GM18519 (cell line): Measurements from ENCODE around the gene NPTX2.

Experiments
- ATAC-seq: cut with Tn5 transposase; IDR thresholded peaks from one replicate; pipeline ENCODE4 v1.9.1; 2021; ENCODE audit warnings: mild to moderate bottlenecking, moderate library complexity; ENCODE audit not compliant: unreplicated experiment, low FRiP score

NPTX2 gene

DNA sequence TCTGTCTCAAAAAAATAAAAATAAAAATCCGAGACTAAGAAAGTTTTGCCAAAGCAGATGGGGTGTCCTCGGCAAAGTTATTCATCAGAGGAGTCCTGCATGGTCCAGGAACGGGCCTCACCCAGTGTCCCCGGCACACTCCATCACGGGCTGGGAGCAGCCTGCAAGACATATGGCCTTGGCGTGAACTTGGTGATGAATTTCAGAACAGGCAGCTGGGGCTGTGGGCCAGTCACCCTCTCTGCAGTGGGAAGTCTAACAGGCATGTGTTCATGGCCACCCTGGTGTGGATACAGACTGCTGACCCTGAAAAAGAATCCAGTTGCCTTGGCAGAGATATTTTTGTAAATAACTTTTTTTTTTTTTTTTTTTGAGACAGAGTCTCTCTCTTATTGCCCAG is 34.7 kb downstream of the NPTX2 start:
- no peak for ATAC-seq

DNA sequence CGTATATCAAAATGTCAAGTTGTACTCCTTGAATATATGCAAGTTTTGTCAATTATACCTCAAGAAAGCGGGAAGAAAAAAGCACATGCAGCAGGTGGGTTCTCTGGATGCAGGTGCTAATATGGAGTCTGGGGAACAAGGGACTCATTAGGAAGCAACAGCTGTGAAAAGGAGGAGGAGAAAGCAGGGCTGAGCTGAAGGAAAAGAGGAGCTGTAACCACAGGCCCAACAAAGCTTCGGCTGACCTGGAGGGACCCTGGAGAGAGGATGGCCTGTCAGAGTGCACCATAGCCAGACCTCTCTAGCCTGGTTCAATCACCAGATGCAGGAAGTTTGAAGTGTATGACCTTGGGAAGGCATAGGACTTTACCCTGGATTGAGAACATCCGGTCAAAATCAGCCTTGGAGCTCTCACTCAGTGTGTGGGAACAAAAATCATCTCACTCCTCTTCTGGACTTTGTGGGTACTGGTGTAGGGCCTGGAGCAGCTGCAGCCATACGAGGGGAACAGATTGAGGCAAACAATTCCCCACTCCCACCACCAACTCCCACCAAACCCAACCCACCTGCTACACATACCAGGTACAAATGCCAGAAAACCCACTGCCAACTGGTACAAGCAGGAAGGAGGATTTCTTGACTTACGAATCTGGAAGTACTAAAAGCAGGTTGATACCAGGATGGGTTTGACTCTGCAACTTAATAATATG is 36.7 kb downstream of the NPTX2 start:
- no peak for ATAC-seq

DNA sequence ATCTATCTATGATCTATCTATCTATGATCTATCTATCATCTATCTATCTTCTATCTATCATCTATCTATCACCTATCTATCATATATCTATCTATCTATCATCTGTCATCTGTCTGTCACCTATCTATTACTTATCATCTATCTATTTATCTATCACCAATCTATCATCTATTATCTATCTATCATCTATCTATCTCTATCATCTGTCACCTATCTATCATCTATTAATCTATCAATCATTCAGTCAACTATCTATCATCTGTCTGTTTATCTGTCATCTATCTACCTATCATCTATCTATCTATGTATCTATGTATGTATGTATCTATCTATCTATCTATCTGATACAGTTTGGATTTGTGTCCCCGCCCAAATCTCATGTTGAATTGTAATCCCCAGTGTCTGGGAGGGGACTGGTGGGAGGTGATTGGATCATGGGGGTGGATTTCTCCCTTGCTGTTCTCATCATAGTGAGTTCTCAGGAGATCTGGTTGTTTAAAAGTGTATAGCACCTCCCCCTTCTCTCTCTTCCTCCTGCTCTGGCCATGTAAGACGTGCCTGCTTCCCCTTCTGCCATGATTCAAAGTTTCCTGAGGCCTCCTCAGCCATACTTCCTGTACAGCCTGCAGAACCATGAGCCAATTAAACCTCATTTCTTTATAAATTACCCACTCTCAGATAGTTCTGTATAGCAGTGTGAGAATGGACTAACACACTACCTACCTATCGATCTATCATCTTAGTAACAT is 37.6 kb downstream of the NPTX2 start:
- ATAC-seq = no peak

DNA sequence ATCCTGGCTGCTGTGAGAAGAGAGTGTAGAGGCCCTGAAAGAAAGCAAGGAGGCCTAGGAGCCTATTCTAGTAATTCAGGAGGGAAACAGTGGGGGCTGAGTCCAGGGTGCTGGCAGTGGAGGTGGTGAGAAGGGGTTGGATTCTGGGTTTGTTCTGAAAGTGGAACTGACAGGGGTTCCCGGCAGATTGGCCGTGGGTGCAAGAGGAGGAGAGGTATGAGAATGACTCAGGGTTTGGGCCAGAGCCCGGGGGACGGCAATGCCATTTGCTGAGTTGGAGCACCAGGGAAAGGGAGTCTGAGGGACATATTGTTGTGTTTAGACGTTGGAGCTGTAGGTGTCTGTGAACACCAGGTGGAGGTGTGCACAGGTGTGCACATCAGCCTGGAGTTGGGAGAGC is 38.5 kb downstream of the NPTX2 start:
- ATAC-seq = no peak

DNA sequence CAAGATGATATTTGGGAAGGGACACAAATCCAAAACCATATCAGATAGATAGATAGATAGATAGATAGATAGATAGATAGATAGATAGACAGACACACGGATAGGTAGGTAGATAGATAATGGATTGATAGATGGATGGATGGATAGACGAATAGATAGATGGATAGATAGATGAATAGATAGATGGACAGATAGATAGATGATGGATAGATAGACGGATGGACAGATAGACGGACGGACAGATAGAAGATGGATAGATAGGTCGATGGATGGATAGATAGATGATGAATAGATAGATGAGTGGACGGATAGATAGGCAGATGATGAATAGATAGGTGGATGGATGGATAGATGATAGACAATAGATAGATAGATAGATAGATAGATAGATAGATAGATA is 39.8 kb downstream of the NPTX2 start:
- no peak for ATAC-seq

DNA sequence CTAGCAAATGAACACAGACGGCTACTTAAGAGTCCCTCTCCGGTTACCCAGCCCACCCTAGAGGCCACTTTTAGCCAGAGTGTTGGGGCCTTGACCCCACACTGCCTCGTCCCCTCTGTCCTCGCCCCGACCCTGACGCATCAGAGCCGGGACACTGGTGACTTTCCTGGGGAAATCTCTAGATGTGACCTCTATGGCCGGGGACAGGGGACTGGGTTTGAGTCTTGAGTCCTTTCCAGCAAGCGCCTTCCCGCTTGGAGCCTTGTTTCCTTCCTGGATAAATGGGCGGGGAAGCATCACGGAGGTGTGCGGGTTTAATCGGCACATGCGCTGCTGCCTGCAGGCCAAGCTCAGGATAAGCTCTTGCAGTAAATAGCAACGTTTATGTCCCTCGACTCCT is 40.7 kb downstream of the NPTX2 start:
- ATAC-seq = no peak

DNA sequence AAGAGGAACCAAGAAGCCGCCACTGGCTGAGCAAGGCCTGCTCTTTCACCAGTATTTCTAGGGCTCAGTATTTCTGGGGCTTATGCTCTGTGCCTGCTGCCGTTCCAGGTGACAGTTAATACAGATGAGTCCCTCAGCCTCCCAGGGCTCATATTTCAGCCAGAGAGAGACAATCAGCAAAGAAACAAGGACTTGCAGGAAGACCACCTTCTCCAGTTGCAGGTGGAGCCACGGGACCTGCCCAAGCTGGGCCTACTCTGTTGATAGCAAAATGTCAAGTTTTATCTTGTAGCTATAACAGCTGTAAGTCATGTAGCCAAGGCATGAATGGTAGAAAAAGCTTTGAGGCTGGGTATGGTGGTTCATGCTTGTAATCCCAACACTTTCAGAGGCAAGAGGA is 42.7 kb downstream of the NPTX2 start:
- ATAC-seq = no peak

DNA sequence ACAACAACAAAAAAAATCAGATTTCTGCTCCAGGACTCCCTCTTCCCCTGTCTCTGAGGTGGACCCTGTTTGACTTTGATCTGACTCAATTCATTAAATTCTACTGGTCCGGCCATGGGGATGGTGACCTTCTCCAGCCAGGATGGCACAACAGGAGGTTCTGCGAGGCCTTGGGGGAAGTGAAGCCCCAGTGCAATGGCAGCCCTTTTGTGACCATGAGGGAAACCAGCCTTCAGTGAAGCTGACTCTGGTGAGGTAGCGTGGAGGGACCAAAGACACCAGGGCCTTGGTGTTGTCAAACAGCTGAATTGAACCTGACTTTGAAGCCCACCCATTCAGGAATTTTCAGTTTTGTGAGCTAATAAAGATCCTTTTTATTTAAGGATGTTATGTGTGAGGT is 44.5 kb downstream of the NPTX2 start:
- no peak for ATAC-seq

DNA sequence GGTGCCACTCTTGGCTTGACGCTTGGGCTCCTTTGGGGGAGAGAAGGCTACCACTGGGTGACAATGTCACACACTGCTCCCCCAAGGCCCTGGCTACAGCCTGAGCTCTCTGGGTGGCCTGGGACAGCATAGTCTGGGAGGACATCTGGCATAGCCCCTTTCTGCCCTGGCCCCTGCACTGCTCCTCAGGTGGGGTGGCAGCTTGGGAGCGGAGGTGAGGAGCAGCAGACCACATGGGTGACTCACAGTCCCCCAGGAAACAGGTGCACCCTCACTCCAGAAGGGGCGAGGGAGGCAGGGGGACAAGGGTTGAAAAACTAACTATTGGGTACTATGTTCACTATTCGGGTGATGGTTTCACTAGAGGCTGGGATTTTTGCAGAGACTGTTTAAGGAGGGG is 45.2 kb downstream of the NPTX2 start:
- ATAC-seq = no peak

DNA sequence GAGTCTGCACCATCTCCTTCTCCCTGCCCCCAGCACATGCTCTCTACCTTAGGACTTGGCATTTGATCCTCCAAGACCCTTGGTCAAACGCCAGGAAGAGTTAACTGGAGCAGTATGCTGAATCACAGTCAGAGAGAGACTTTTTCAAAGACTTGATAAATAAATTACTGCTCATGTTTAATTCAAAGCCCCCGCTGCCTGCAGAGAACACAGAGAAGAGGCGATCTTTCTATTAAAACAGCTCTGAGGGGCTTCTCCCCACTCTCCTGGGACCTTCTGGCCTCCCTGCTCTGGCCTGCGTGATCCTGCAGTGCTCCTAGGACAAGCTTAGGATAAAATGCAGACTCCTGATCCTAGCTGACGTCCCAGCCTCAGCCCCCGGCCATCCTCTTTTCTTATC is 47.8 kb downstream of the NPTX2 start:
- ATAC-seq = no peak

DNA sequence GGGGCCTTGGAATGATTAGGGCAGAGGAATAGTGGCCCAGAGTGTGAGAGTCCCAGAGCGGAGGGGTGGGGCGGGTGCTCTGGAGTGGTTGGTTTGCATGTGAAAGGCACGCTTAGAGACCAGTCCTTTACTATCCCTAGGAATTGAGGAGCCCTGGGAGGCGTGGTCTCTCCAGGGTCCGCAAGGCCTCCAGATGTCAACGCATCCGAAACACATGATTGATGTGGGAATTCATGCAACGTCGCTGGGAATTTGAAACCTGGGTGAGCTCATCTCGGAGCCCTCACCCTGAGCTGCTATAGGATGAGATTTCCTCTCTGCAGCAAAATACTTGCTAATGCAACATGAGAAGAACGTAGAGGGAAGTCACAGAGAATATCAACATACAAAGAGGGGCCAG is 51.2 kb downstream of the NPTX2 start:
- no peak for ATAC-seq

DNA sequence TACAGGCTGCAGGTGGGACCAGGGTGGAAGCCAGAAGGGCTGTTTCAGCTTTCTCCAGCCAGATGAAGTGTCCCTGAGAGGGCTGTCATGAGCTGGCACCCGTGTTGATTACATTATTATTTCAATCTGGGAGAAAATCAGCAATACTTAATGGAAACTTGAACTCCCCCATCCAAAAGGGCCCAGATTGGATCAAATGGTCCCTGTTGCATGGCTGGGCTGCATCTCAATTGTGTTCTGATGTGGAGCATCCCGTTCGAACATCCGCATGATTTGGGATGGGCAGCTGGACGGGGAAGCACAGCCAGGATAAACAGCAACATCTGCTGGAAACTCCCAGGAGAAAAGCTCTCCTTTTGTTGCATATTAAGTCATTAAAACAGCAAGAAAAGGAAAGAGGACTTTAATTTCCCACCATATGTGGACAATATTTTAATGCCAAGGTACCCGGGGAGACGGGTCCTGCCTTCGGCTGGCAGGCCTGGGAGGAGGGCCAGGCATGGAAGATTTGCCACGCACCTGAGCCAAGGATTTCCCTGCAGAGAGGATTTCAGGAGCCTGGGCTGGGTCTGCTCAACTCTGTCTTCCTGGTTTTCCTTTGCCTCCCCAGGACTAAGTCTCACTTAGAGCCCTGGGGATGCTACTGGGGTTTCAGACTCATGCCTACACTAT is 52.4 kb downstream of the NPTX2 start:
- no peak for ATAC-seq

DNA sequence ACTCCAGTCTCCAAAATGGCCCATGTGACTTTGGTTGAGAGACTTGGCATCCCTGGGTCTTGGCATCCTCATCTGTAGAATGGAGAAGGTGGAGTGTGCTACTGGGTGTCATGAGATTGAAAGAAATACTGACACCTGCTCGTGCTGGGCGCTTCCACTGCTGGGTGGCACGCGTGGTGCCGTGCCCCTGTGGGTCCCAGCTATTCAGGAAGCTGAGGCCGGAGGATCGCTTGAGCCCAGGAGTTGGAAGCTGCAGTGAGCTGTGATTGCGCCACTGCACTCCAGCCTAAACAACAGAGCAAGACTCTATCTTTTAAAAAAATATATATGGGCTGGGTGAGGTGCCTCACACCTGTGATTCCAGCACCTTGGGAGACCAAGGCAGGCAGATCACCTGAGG is 53.1 kb downstream of the NPTX2 start:
- ATAC-seq = no peak

DNA sequence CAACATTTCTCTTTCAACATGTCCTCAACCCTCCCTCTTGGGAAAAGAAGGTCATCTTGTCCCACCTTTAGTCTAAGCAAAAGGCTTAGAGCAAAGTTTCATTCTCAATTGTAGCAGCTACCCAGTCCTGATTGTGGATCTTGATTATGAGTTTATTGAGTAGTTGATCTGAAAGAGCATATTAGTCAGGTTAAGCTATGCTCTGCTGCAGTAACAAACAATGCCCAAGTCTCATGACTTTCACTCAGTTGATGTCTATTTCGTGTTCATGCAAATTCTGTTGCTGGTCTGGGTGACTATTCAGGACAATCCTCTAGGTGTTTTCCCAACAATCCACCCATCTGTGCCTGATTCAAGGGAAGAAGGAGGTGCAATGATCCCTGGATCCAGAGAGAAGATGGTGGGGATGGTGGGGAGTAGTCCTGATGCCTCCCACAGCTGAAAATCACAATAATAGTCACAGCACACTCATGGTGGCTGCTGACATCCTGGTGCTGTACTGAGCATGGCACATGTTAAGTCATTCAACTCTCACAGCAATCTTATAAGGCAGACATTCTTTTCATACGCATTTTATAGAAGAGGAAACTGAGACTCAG is 54.7 kb downstream of the NPTX2 start:
- ATAC-seq = no peak

DNA sequence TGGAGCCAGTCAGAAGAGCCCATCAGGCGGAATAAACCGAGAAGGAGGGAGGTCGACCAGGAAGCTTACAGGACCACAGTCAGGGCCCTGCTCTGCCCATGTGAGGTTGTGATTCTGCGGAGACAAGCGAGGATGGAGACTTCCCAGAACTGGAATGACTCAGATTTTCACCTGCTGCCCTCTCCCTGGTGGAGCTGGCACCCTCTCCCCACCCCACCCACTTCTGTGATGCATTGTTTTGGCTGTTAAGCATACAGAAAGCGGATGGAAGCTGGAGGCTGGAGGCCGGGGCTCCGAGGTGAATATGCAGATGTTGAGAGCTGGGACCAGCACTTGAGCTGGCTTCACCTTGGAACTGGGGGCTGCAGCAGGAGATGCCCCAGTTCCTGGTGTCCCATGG is 57.4 kb downstream of the NPTX2 start:
- ATAC-seq = no peak

DNA sequence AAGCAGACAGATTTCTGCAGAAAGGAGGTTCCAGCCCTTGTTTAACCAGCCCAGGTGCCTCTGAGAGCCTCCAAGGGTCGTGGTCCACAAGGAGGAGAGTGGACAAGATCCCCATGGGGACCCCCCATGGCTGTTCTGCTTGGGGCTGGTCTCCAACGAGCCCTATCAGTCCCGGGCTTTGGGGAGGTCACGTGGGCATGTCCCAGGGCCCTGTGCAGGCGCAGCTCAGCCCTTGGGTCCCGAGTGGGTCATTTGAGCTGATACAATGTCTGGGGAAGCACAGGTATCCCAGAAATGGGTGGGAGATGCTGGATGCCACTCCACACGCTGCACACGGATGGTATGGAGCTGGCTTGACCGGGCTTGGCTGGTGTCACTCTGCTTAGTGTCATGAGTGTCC is 57.8 kb downstream of the NPTX2 start:
- no peak for ATAC-seq

DNA sequence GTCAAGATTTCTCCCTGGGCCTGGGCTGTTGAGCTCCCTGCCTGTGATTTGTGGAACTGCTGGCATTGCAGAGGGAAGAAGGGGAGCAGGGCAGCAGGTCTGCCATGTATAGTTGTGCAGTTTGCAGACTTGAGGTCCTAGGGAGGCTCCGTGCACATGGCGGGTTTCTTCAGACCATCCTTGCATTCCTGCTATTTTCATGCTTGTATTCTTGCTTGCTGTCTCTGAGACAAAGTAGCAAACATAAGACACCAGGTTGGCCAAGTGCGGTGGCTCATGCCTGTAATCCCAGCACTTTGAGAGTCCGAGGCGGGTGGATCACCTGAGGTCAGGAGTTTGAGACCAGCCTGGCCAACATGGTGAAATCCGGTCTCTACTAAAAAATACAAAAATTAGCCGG is 61.1 kb downstream of the NPTX2 start:
- ATAC-seq = no peak
